ENCODE data around the gene KIR2DL3. TPM values are rescaled to one million over a fixed set of nuclear protein-coding genes. Genes with fewer than 3 reads are reported as not detected.
A peak's percentile ranks its signal among the peaks of the same experiment; 100 is the strongest.
"Not testable (repeated sequence)": the region's sequence is repeated elsewhere in the genome, so short reads cannot be mapped to it uniquely, and the experiment has no call there.

Gene KIR2DL3
- total and polyA plus RNA-seq, 7 experiments from 2014 or later: 0.11 to 4.0 (median 0.27) TPM; not detected in 4

- ATAC-seq; H3K27me3 ChIP-seq (ENCODE audit: control insufficient read depth in 2 of 2, insufficient read depth in 2 of 2, low read length in 2 of 2); H3K27ac ChIP-seq (ENCODE audit: low read depth, low read length); H3K4me1 ChIP-seq (ENCODE audit: control insufficient read depth in 2 of 2, insufficient read depth in 2 of 2, low read length in 2 of 2); DNase-seq; POLR2A ChIA-PET; H3K27ac Mint-ChIP-seq; H3K36me3 ChIP-seq (ENCODE audit: control insufficient read depth in 2 of 3, insufficient read depth in 3 of 3, low read length in 3 of 3); H3K36me3 Mint-ChIP-seq; H3K4me1 Mint-ChIP-seq; H3K4me3 Mint-ChIP-seq; H3K9me3 ChIP-seq (ENCODE audit: control insufficient read depth in 2 of 3, low read length in 3 of 3); H3K4me3 ChIP-seq (ENCODE audit: low read length); CTCF ChIA-PET: not testable (repeated sequence)
- intact Hi-C loops (cut with micrococcal nuclease): loop anchor here in 1 of 2 donors (10.0 kb wide), 1 partner anchor 76 kb away; the partner anchor contains the start of gene KIR2DS4
- peaks cover 0 to 12% (median 4%) of the 10 kb centered on the region in 11 donors for H3K9me3 Mint-ChIP-seq
- H3K27me3 Mint-ChIP-seq: peaks cover 0 to 14% (median 6%) of the 10 kb centered on the region in 5 donors
Observed at GRCh38 chr19:54758577-54758976, 20.3 kb downstream of the KIR2DL3 start.

GRCh38 chr19:54764219-54764618 lies 25.9 kb downstream of the KIR2DL3 start:
- DNase-seq: not testable (repeated sequence)

GRCh38 chr19:54766464-54766863 lies 28.2 kb downstream of the KIR2DL3 start:
- H3K36me3 Mint-ChIP-seq; POLR2A ChIA-PET; H3K4me3 ChIP-seq (ENCODE audit: low read length); H3K27me3 ChIP-seq (ENCODE audit: control insufficient read depth in 2 of 2, insufficient read depth in 2 of 2, low read length in 2 of 2); H3K9me3 ChIP-seq (ENCODE audit: control insufficient read depth in 2 of 3, low read length in 3 of 3); H3K4me1 ChIP-seq (ENCODE audit: control insufficient read depth in 2 of 2, insufficient read depth in 2 of 2, low read length in 2 of 2); CTCF ChIA-PET; H3K36me3 ChIP-seq (ENCODE audit: control insufficient read depth in 2 of 3, insufficient read depth in 3 of 3, low read length in 3 of 3); DNase-seq; H3K27ac Mint-ChIP-seq; H3K4me1 Mint-ChIP-seq; H3K4me3 Mint-ChIP-seq; intact Hi-C loops (cut with micrococcal nuclease); H3K27ac ChIP-seq (ENCODE audit: low read depth, low read length); ATAC-seq: not testable (repeated sequence)
- Mint-ChIP-seq H3K27me3 (peaks cover 0 to 31% (median 7%) of the 10 kb centered on the region in 5 donors), H3K9me3 (peaks cover 0 to 18% (median 4%) of the 10 kb centered on the region in 11 donors)

More at GRCh38 chr19:54764219-54764618, 25.9 kb downstream of the KIR2DL3 start:
- H3K27me3 ChIP-seq (ENCODE audit: control insufficient read depth in 2 of 2, insufficient read depth in 2 of 2, low read length in 2 of 2); H3K9me3 ChIP-seq (ENCODE audit: control insufficient read depth in 2 of 3, low read length in 3 of 3); H3K27ac Mint-ChIP-seq; H3K36me3 Mint-ChIP-seq; CTCF ChIA-PET; POLR2A ChIA-PET; H3K36me3 ChIP-seq (ENCODE audit: control insufficient read depth in 2 of 3, insufficient read depth in 3 of 3, low read length in 3 of 3); intact Hi-C loops (cut with micrococcal nuclease); H3K4me1 ChIP-seq (ENCODE audit: control insufficient read depth in 2 of 2, insufficient read depth in 2 of 2, low read length in 2 of 2); H3K4me3 Mint-ChIP-seq; H3K4me1 Mint-ChIP-seq; H3K4me3 ChIP-seq (ENCODE audit: low read length); H3K27ac ChIP-seq (ENCODE audit: low read depth, low read length): not testable (repeated sequence)
- H3K27me3 Mint-ChIP-seq: peaks cover 0 to 22% (median 3%) of the 10 kb centered on the region in 5 donors
- ATAC-seq: peak; percentile 62
- peaks cover 0 to 30% (median 9%) of the 10 kb centered on the region in 11 donors for H3K9me3 Mint-ChIP-seq

- POLR2A ChIA-PET; CTCF ChIA-PET; intact Hi-C loops (cut with micrococcal nuclease); H3K4me3 Mint-ChIP-seq; H3K4me3 ChIP-seq (ENCODE audit: low read length); H3K27me3 ChIP-seq (ENCODE audit: control insufficient read depth in 2 of 2, insufficient read depth in 2 of 2, low read length in 2 of 2); H3K4me1 Mint-ChIP-seq; H3K27ac ChIP-seq (ENCODE audit: low read depth, low read length); DNase-seq; H3K9me3 ChIP-seq (ENCODE audit: control insufficient read depth in 2 of 3, low read length in 3 of 3); H3K36me3 Mint-ChIP-seq; ATAC-seq; H3K4me1 ChIP-seq (ENCODE audit: control insufficient read depth in 2 of 2, insufficient read depth in 2 of 2, low read length in 2 of 2); H3K36me3 ChIP-seq (ENCODE audit: control insufficient read depth in 2 of 3, insufficient read depth in 3 of 3, low read length in 3 of 3): not testable (repeated sequence)
- Mint-ChIP-seq H3K27ac (peak within 1 kb of the TSS in 1 of 9 donors; percentile 35), H3K27me3 (peaks cover 0 to 43% (median 12%) of the 10 kb centered on the region in 5 donors), H3K9me3 (peaks cover 0 to 21% (median 4%) of the 10 kb centered on the region in 11 donors)
Observed at GRCh38 chr19:54769646-54770045, 31.3 kb downstream of the KIR2DL3 start, which contains the start of gene KIR2DL1. Gene KIR2DL1 (plus strand): TSS chr19:54769793. CDS start chr19:54769851, 58 bp downstream.

- DNase-seq; ATAC-seq; H3K27me3 ChIP-seq (ENCODE audit: control insufficient read depth in 2 of 2, insufficient read depth in 2 of 2, low read length in 2 of 2); POLR2A ChIA-PET; CTCF ChIA-PET; H3K27ac ChIP-seq (ENCODE audit: low read depth, low read length); H3K36me3 ChIP-seq (ENCODE audit: control insufficient read depth in 2 of 3, insufficient read depth in 3 of 3, low read length in 3 of 3); H3K4me1 ChIP-seq (ENCODE audit: control insufficient read depth in 2 of 2, insufficient read depth in 2 of 2, low read length in 2 of 2); H3K4me3 Mint-ChIP-seq; intact Hi-C loops (cut with micrococcal nuclease); H3K4me3 ChIP-seq (ENCODE audit: low read length); H3K9me3 ChIP-seq (ENCODE audit: control insufficient read depth in 2 of 3, low read length in 3 of 3); H3K36me3 Mint-ChIP-seq; H3K4me1 Mint-ChIP-seq: not testable (repeated sequence)
- peak overlapping the region in 1 of 9 donors; percentile 35 for H3K27ac Mint-ChIP-seq
- peaks cover 0 to 38% (median 12%) of the 10 kb centered on the region in 5 donors for H3K27me3 Mint-ChIP-seq
- H3K9me3 Mint-ChIP-seq: peaks cover 0 to 20% (median 6%) of the 10 kb centered on the region in 11 donors
Observed at GRCh38 chr19:54770511-54770910, 32.2 kb downstream of the KIR2DL3 start.

GRCh38 chr19:54771018-54771960 lies 33.0 kb downstream of the KIR2DL3 start:
- H3K4me1 Mint-ChIP-seq; intact Hi-C loops (cut with micrococcal nuclease); H3K27ac ChIP-seq (ENCODE audit: low read depth, low read length); H3K36me3 Mint-ChIP-seq; H3K27ac Mint-ChIP-seq; ATAC-seq; H3K36me3 ChIP-seq (ENCODE audit: control insufficient read depth in 2 of 3, insufficient read depth in 3 of 3, low read length in 3 of 3); H3K4me3 Mint-ChIP-seq; CTCF ChIA-PET; H3K4me1 ChIP-seq (ENCODE audit: control insufficient read depth in 2 of 2, insufficient read depth in 2 of 2, low read length in 2 of 2); H3K27me3 ChIP-seq (ENCODE audit: control insufficient read depth in 2 of 2, insufficient read depth in 2 of 2, low read length in 2 of 2); POLR2A ChIA-PET; H3K4me3 ChIP-seq (ENCODE audit: low read length); DNase-seq; H3K9me3 ChIP-seq (ENCODE audit: control insufficient read depth in 2 of 3, low read length in 3 of 3): not testable (repeated sequence)
- Mint-ChIP-seq H3K9me3 (peaks cover 0 to 19% (median 6%) of the 10 kb centered on the region in 11 donors), H3K27me3 (peaks cover 0 to 38% (median 12%) of the 10 kb centered on the region in 5 donors)
